Smooth muscle cell (in vitro differentiated cells): ENCODE data around the gene CDS1. TPM values are rescaled to one million over a fixed set of nuclear protein-coding genes. Genes with fewer than 3 reads are reported as not detected.

Source experiments
- DNase-seq: peaks from one replicate; lab custom pipeline; 2025; ENCODE audit not compliant: unreplicated experiment; lab: John Stamatoyannopoulos, UW
- H2AFZ ChIP-seq: fragments of 200-600 bp; sonication (generic); 2 replicates; pipeline ENCODE4 v1.6.0; 2016; ENCODE audit warnings: antibody characterized with exemption, low read depth, mild to moderate bottlenecking
- H3F3A ChIP-seq: fragments of 200-600 bp; sonication (generic); 2 replicates; pipeline ENCODE4 v1.6.0; 2017; ENCODE audit warnings: antibody characterized with exemption, low read depth
- H3K27ac ChIP-seq: fragments of 200-600 bp; sonication (generic); 2 replicates; pipeline ENCODE4 v1.5.1; 2016; ENCODE audit warnings: low read depth, mild to moderate bottlenecking
- H3K27me3 ChIP-seq: fragments of 200-600 bp; sonication (generic); 2 replicates; pipeline ENCODE4 v1.6.1; 2016; ENCODE audit warnings: low read depth, mild to moderate bottlenecking
- H3K36me3 ChIP-seq: fragments of 200-600 bp; sonication (generic); 2 replicates; pipeline ENCODE4 v1.5.1; 2016; ENCODE audit warnings: low read depth
- H3K4me1 ChIP-seq: fragments of 200-600 bp; sonication (generic); 2 replicates; pipeline ENCODE4 v1.5.1; 2016; ENCODE audit warnings: low read depth
- H3K4me2 ChIP-seq: fragments of 200-600 bp; sonication (generic); 2 replicates; pipeline ENCODE4 v1.6.0; 2016; ENCODE audit warnings: mild to moderate bottlenecking
- H3K4me3 ChIP-seq: fragments of 200-600 bp; sonication (generic); 2 replicates; pipeline ENCODE4 v1.5.1; 2016; ENCODE audit warnings: mild to moderate bottlenecking
- H3K79me2 ChIP-seq: fragments of 200-600 bp; sonication (generic); 2 replicates; pipeline ENCODE4 v1.6.0; 2016; ENCODE audit warnings: low read depth, mild to moderate bottlenecking
- H3K9ac ChIP-seq: fragments of 200-600 bp; sonication (generic); 2 replicates; pipeline ENCODE4 v1.6.0; 2016; ENCODE audit warnings: low read depth
- H3K9me3 ChIP-seq: fragments of 200-600 bp; sonication (generic); replicated peaks from 2 replicates; pipeline ENCODE4 v1.5.1; 2016; ENCODE audit warnings: low read depth
- H4K20me1 ChIP-seq: fragments of 200-600 bp; sonication (generic); 2 replicates; pipeline ENCODE4 v1.6.0; 2016; ENCODE audit warnings: low read depth
- CTCF ChIP-seq: fragments of 200-600 bp; sonication (generic); IDR thresholded peaks from 2 replicates; pipeline ENCODE4 v1.5.1; 2017; ENCODE audit warnings: borderline replicate concordance, mild to moderate bottlenecking, antibody characterized with exemption; ENCODE audit not compliant: insufficient read depth, poor library complexity, severe bottlenecking
- WGBS: methylation state at CpG from one replicate; pipeline ENCODE4 v1.1.7; 2016; ENCODE audit warnings: low lambda C conversion rate; 5-methylcytosine and 5-hydroxymethylcytosine counted together
- polyA plus RNA-seq: library from polyadenylated mRNA; unstranded; fragments of >200 nt; fragmentation: Nextera tagmentation; extraction: Ambion mirVana; gene quantifications from 2 replicates; pipeline ENCODE4 v1.2.1, GENCODE V29; 2016
- small RNA-seq: library from RNA; depleted of rRNA; stranded (forward); fragments of <200 nt; gene quantifications from one replicate; pipeline ENCODE3, GENCODE V24; 2014
- total RNA-seq: library from RNA; depleted of rRNA; stranded (reverse); fragments of >200 nt; gene quantifications from 2 replicates; pipeline ENCODE4 v1.2.3, GENCODE V29; 2014

Gene CDS1
- total and polyA plus RNA-seq, 2 experiments from 2014 or later: 2.1 to 15.2 TPM

GRCh38 chr4:84699001-84699671 lies 116.2 kb downstream of the CDS1 start:
- no peaks in the 10 kb centered on the region for H3K27me3 ChIP-seq
- peak overlapping the region; percentile 39 for H3K27ac ChIP-seq
- H3K4me2 ChIP-seq: no peak overlapping the region
- peaks cover 10% of the 10 kb centered on the region for H3K4me1 ChIP-seq
- no peak overlapping the region for H3K4me3 ChIP-seq
- DNase-seq: no peak
- peaks cover 23% of the 10 kb centered on the region for H3K36me3 ChIP-seq
- H4K20me1 ChIP-seq: no peaks in the 10 kb centered on the region
- no peak for TF ChIP-seq CTCF
- H3F3A ChIP-seq: peaks cover 10% of the 10 kb centered on the region
- WGBS: 93% methylated on average over 6 of the region's 6 CpGs
- H3K9me3 ChIP-seq: no peaks in the 10 kb centered on the region
- H3K9ac ChIP-seq: no peak overlapping the region
- no peaks in the 10 kb centered on the region for H3K79me2 ChIP-seq
- no peak overlapping the region for H2AFZ ChIP-seq

Small RNA genes lying within 50 kb of the gene (small RNA-seq; reads per million reads assigned to genes)
- not detected for gene RN7SL552P
- not detected for gene RPL3P13

Other genes starting within 250 kb of the CDS1 start
- not detected in 2 replicates for gene NKX6-1, start 83.8 kb upstream of the CDS1 start, total RNA-seq
- not detected in 2 replicates for gene NKX6-1, start 83.8 kb upstream of the CDS1 start, polyA plus RNA-seq